ENCODE data around the gene LACTBL1.

The LACTBL1 gene

DNA sequence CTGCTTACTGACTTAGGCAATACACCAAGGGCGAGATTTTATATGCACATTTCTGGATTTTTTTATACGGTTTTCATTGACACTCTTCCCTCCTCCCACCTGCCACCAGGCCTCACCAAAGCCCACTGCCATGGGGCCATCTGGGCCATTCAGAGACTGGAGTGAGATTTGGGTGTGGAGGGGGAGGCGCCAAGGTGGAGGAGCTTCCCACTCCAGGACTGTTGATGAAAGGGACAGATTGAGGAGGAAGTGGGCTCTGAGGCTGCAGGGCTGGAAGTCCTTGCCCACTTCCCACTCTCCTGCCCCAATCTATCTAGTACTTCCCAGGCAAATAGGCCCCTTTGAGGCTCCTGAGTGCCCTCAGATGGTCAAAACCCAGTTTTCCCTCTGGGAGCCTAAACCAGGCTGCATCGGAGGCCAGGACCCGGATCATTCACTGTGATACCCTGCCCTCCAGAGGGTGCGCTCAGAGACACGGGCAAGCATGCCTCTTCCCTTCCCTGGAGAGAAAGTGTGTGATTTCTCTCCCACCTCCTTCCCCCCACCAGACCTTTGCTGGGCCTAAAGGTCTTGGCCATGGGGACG lies 57.9 kb downstream of the LACTBL1 start:
- DNase-seq (ENCODE audit: insufficient read length, low spot score) (no peak), FAIRE-seq (no peak)

DNA sequence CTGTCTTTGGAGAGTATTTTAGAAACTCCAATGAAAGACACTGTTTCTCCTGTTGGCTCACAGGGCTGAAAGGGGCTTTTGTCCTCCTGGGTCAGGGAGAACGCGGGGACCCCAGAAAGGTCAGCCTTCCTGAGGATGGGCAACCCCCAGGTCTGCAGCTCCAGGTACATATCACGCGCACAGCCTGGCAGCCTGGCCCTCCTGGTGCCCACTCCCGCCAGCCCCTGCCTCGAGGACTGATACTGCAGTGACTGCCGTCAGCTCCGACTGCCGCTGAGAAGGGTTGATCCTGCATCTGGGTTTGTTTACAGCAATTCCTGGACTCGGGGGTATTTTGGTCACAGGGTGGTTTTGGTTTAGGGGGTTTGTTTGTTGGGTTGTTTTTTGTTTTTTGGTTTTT lies 58.5 kb downstream of the LACTBL1 start:
- DNase-seq (ENCODE audit: insufficient read length, low spot score) (no peak), FAIRE-seq (no peak)

DNA sequence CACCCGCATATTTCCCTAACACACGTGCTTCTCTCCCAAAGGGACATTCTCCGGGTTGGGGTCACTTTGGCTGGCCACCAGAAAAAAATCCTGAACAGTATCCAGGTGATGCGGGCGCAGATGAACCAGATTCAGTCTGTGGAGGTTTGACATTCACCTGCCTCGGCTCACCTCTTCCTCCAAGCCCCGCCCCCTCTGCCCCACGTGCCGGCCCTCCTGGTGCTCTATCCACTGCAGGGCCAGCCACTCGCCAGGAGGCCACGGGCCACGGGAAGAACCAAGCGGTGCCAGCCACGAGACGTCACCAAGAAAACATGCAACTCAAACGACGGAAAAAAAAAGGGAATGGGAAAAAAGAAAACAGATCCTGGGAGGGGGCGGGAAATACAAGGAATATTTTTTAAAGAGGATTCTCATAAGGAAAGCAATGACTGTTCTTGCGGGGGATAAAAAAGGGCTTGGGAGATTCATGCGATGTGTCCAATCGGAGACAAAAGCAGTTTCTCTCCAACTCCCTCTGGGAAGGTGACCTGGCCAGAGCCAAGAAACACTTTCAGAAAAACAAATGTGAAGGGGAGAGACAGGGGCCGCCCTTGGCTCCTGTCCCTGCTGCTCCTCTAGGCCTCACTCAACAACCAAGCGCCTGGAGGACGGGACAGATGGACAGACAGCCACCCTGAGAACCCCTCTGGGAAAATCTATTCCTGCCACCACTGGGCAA lies 59.1 kb downstream of the LACTBL1 start:
- FAIRE-seq, result no peak
- no peak for DNase-seq (ENCODE audit: insufficient read length, low spot score)

GRCh38 chr1:22912311-22912710 lies 60.4 kb downstream of the LACTBL1 start:
- DNase-seq (ENCODE audit: insufficient read length, low spot score), result no peak
- no peak for FAIRE-seq

DNA sequence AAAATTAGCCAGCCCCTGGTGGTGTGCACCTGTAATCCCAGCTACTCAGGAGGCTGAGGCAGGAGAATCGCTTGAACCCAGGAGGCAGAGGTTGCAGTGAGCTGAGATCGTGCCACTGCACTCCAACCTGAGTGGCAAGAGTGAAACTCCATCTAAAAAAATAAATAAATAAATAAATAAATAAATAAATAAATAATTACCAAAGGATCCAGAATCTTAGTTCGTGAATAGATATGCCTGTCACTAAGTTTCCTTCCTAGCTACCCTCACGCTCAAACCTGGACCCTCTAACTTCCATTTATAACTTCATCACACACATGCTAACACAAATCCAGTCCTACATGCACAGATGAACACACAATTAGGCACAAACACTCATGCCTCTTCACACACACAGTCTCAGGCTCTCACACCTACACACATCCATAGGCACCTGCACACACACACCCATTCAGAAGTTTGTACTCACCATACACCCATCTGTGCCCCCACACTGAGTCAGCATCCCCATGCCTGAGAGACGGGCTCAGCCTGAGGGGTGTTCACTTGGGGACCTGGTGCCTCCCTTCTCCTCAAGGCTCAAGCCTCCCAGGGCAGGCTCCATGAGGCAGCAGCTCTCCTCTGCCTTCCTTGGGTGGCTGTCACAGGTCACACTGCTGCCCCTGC lies 61.5 kb downstream of the LACTBL1 start:
- DNase-seq (ENCODE audit: insufficient read length, low spot score), result no peak
- FAIRE-seq, result no peak

DNA sequence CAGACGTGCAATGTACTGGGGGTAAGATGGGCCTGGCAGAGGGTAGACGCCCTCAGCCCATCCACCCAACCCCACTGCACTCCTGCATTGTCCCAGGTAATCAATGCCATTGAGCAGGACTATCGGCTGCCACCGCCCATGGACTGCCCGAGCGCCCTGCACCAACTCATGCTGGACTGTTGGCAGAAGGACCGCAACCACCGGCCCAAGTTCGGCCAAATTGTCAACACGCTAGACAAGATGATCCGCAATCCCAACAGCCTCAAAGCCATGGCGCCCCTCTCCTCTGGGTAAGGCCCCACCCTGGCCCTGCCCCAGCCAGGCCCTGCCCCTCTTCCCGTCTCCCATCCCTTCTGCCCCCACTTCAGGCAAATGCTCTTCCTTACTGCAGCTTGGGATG lies 62.4 kb downstream of the LACTBL1 start:
- no peak for DNase-seq (ENCODE audit: insufficient read length, low spot score)
- no peak for FAIRE-seq

GRCh38 chr1:22908880-22909426 lies 63.7 kb downstream of the LACTBL1 start:
- DNase-seq (ENCODE audit: insufficient read length, low spot score), result no peak
- no peak for FAIRE-seq

DNA sequence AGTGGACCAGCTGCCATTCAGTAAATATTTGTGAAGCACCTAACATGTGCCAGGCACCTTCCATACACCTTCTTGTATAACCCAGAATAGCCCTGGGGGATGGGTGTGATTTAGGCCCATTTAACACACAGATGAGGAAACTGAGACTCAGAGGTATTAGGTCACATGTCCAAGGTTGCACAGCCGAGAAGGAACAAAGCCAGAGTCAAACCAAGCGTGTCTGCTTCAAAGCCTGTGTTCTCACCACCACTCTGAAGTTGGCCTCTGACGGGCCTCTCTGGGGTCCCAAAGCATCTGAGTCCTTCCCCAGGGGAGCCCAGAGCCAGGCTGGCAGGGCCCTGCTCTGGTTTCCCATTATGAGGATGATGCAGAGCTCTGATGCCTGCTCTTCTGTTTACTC lies 65.1 kb downstream of the LACTBL1 start:
- FAIRE-seq (no peak), DNase-seq (ENCODE audit: insufficient read length, low spot score) (no peak)

GRCh38 chr1:22906968-22907367 lies 65.7 kb downstream of the LACTBL1 start:
- no peak for FAIRE-seq
- DNase-seq (ENCODE audit: insufficient read length, low spot score), result no peak

DNA sequence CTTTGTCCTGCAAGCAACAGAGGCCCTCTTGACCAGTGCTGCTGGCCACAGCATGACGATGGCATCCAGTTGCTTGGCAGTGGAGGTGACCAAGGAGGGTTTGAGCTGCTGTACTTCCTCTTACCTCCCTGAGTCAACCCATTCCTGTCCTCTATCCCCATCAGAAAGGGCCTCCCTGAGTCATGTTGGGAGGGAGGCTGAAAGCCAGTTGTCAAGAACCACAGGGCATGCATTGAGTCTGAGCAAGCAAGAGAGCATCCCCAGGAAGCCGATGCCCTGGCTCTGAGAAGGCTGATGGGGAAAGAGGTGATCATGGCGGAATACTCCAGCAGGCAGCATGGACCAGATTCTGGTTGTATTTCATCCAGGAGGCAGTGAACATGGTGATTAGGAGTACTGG lies 69.6 kb downstream of the LACTBL1 start:
- DNase-seq (ENCODE audit: insufficient read length, low spot score) (no peak), FAIRE-seq (no peak)

Measured in GM19239 (cell line).